Parathyroid adenoma (tissue), 2 donors: ENCODE results near the gene ST6GAL1.
"Not testable (repeated sequence)": the region's sequence is repeated elsewhere in the genome, so short reads cannot be mapped to it uniquely, and the experiment has no call there.

Experiments
- H2AFZ ChIP-seq: fragments of 300-600 bp; sonication (generic); one replicate; pipeline ENCODE4 v1.7.0; 2017; ENCODE audit warnings: antibody characterized with exemption, mild to moderate bottlenecking
- H3K27ac ChIP-seq: fragments of 300-600 bp; sonication (generic); one replicate; pipeline ENCODE4 v1.7.0; 2017
- H3K27me3 ChIP-seq: fragments of 300-600 bp; sonication (generic); one replicate; pipeline ENCODE4 v1.7.0; 2017; ENCODE audit warnings: low read length; ENCODE audit not compliant: control insufficient read depth, insufficient read depth
- H3K36me3 ChIP-seq: fragments of 300-600 bp; sonication (generic); one replicate; pipeline ENCODE4 v1.7.0; 2017; ENCODE audit warnings: low read length; ENCODE audit not compliant: control insufficient read depth, insufficient read depth
- H3K4me1 ChIP-seq: fragments of 300-600 bp; sonication (generic); one replicate; pipeline ENCODE4 v1.7.0; 2017; ENCODE audit warnings: control low read depth
- H3K4me2 ChIP-seq: fragments of 300-600 bp; sonication (generic); one replicate; pipeline ENCODE4 v1.7.0; 2017; ENCODE audit warnings: low read length
- H3K4me3 ChIP-seq: fragments of 300-600 bp; sonication (generic); one replicate; pipeline ENCODE4 v1.7.0; 2017; ENCODE audit warnings: low read depth, low read length
- H3K79me2 ChIP-seq: fragments of 300-600 bp; sonication (generic); one replicate; pipeline ENCODE4 v1.7.0; 2017; ENCODE audit warnings: control low read depth
- H3K9ac ChIP-seq: fragments of 300-600 bp; sonication (generic); one replicate; pipeline ENCODE4 v1.7.0; 2017; ENCODE audit warnings: mild to moderate bottlenecking
- H3K9me3 ChIP-seq: fragments of 300-600 bp; sonication (generic); one replicate; pipeline ENCODE4 v1.7.0; 2017; ENCODE audit warnings: low read length; ENCODE audit not compliant: control insufficient read depth
- CTCF ChIP-seq: fragments of 300-600 bp; sonication (generic); IDR thresholded peaks from one replicate; pipeline ENCODE4 v1.7.0; 2017; ENCODE audit warnings: antibody characterized with exemption, mild to moderate bottlenecking
- donor health status: primary hyperparathyroidism.

Gene ST6GAL1

GRCh38 chr3:186990878-186991308, 60.6 kb downstream of the ST6GAL1 start:
- H3K4me3 ChIP-seq, result no peak overlapping the region
- H2AFZ ChIP-seq, result no peak overlapping the region
- no peaks in the 10 kb centered on the region for H3K79me2 ChIP-seq
- H3K27ac ChIP-seq, result no peak overlapping the region
- TF ChIP-seq CTCF, result no peak
- H3K27me3 ChIP-seq, result no peaks in the 10 kb centered on the region
- H3K36me3 ChIP-seq, result no peaks in the 10 kb centered on the region
- no peaks in the 10 kb centered on the region for H3K9me3 ChIP-seq
- no peak overlapping the region for H3K9ac ChIP-seq
- H3K4me1 ChIP-seq, result peaks cover 7% of the 10 kb centered on the region
- no peak overlapping the region for H3K4me2 ChIP-seq

DNA sequence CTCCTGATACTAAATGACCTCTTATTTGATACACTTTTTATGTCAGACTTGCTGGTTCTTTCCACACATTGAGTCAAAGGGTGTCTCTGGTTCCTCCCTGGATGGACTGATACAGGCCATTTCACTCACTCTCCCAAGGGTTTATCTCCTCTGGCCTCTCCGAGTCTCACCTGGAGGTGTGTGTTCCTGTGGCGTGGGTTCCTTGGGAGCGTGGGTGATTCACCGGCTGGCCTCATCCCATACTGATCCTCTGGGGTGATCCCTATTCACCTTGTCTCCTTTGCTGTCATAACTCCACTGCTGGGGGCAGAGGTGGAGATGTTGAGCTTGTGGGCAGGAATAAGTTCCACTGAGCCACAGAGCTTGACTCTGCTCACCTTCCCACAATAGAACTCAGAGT, 61.1 kb downstream of the ST6GAL1 start:
- H3K4me3 ChIP-seq, result no peak overlapping the region
- H3K79me2 ChIP-seq, result no peaks in the 10 kb centered on the region
- no peak for TF ChIP-seq CTCF
- H3K9me3 ChIP-seq, result no peaks in the 10 kb centered on the region
- no peaks in the 10 kb centered on the region for H3K36me3 ChIP-seq
- H3K27me3 ChIP-seq, result no peaks in the 10 kb centered on the region
- no peak overlapping the region for H2AFZ ChIP-seq
- H3K4me2 ChIP-seq, result no peak overlapping the region
- no peak overlapping the region for H3K9ac ChIP-seq
- H3K27ac ChIP-seq, result no peak overlapping the region
- peaks cover 7% of the 10 kb centered on the region for H3K4me1 ChIP-seq

DNA sequence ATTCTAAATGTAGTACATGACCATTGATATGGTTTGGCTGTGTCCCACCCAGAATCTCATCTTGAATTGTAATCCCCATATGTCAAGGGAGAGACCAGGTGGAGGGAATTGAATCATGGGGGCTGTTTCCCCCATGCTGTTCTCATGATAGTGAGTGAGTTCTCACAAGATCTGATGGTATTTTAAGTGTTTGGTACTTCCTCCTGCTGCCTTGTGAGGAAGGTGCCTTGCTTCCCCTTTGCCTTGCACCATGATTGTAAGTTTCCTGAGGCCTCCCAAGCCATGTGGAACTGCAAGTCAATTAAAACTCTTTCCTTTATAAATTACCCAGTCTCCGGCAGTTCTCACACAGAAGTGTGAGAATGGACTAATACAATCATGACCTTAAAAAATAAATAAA, 61.8 kb downstream of the ST6GAL1 start:
- H3K27me3 ChIP-seq, H3K27ac ChIP-seq: not testable (repeated sequence)

DNA sequence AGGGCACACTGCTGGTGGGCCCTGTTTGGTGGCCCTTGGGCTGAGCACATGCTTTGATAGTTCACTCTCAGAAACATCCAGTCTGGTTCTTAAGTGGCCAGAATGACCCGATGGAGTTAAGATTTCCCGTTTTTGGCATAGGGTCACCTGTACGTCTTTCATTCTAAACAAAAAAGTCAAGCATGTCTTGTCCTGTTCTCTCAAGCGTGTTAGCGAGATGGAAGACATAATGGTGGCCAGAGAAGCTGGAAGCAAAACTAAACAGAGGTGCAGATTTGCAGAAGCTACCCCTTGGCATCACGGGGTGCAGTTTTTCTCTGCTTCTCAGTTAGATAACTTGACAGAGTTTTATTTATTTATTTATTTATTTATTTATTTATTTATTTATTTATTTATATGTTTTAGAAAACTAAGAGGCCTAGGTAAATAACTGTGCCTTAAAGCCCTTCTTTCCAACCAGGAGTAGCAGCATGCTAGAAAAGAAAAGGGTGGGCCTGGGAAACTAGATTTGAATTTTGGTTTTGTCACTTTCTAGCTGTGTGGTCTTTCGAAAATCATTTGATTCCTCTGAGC, 63.0 kb downstream of the ST6GAL1 start:
- no peak overlapping the region for H3K27ac ChIP-seq
- H3K27me3 ChIP-seq, result no peaks in the 10 kb centered on the region
- H3K4me1 ChIP-seq, result peaks cover 7% of the 10 kb centered on the region

More for the DNA sequence above, 61.8 kb downstream of the ST6GAL1 start:
- H3K36me3 ChIP-seq, H2AFZ ChIP-seq, H3K4me3 ChIP-seq, H3K9ac ChIP-seq, H3K79me2 ChIP-seq, H3K9me3 ChIP-seq, H3K4me1 ChIP-seq, H3K4me2 ChIP-seq: not testable (repeated sequence)

More for the DNA sequence above, 63.0 kb downstream of the ST6GAL1 start:
- Histone ChIP-seq H3K9ac (no peak overlapping the region), H3K9me3 (no peaks in the 10 kb centered on the region), H3K36me3 (no peaks in the 10 kb centered on the region), H2AFZ (no peak overlapping the region), H3K4me3 (no peak overlapping the region), H3K79me2 (no peaks in the 10 kb centered on the region), H3K4me2 (no peak overlapping the region)
- TF ChIP-seq CTCF, result no peak
